Stomach (tissue), 9 donors: ENCODE measurements around the gene SCGB3A2. TPM values are rescaled to one million over a fixed set of nuclear protein-coding genes. Genes with fewer than 3 reads are reported as not detected.

Source experiments
- DNase-seq, 2 donors: peaks; one replicate each; pipeline versions ENCODE4 v3.0.0 to v3.0.0-alpha.2; 2013 to 2019
- H3K27ac ChIP-seq, 5 donors: fragments of 200-600 bp in 4 of 5; sonication (generic) in 4 of 5; one replicate each; pipeline ENCODE4 v1.5.1; 2013 to 2019; ENCODE audit warnings: mild to moderate bottlenecking in 1 of 5, moderate library complexity in 1 of 5
- H3K27me3 ChIP-seq, 3 donors: fragments of 200-600 bp; sonication (generic); one replicate each; pipeline ENCODE4 v1.5.1; 2017 to 2019; ENCODE audit warnings: mixed run types in 1 of 3
- H3K36me3 ChIP-seq, 4 donors: fragments of 200-600 bp; sonication (generic); 1 replicate in 3 of 4; 2 replicates in 1 of 4; pipeline ENCODE4 v1.5.1; 2016 to 2019
- H3K4me1 ChIP-seq, 4 donors: fragments of 200-600 bp; sonication (generic); one replicate each; pipeline ENCODE4 v1.5.1; 2016 to 2019
- H3K4me3 ChIP-seq, 4 donors: fragments of 200-600 bp; sonication (generic) in 3 of 4; one replicate each; pipeline ENCODE4 v1.5.1; 2016 to 2019; ENCODE audit warnings: mild to moderate bottlenecking in 1 of 4
- H3K9me3 ChIP-seq, 4 donors: fragments of 200-600 bp; sonication (generic); one replicate each; pipeline ENCODE4 v1.5.1; 2016 to 2019
- CTCF ChIP-seq, 7 experiments: fragments of 450-650 bp in 4 of 7; fragments of 200-600 bp in 3 of 7; sonication (generic) in 3 of 7; IDR thresholded peaks; one replicate each; pipeline ENCODE4 v1.5.1; 2016 to 2019; ENCODE audit warnings: antibody characterized with exemption in 7 of 7, control low read depth in 2 of 7, mild to moderate bottlenecking in 1 of 7
- EP300 ChIP-seq: sonication (generic); formaldehyde crosslinking; IDR thresholded peaks from one replicate; pipeline ENCODE4 v1.6.1; 2017; ENCODE audit warnings: antibody characterized with exemption
- POLR2A ChIP-seq, 4 donors: fragments of 450-650 bp; IDR thresholded peaks; one replicate each; pipeline ENCODE4 v1.6.1; 2016; ENCODE audit warnings: antibody characterized with exemption in 4 of 4, control low read depth in 2 of 4, mild to moderate bottlenecking in 1 of 4, moderate library complexity in 1 of 4
- POLR2AphosphoS5 ChIP-seq, 3 donors: sonication (generic); formaldehyde crosslinking; IDR thresholded peaks; one replicate each; pipeline ENCODE4 v1.6.1; 2016; ENCODE audit warnings: antibody characterized with exemption in 3 of 3
- WGBS, 5 donors: extraction: QIAGEN DNeasy Blood & Tissue Kit in 3 of 5; methylation state at CpG; one replicate each; pipeline versions ENCODE4 v1.1.5 to v1.1.7; 2013 to 2018; 5-methylcytosine and 5-hydroxymethylcytosine counted together
- intact Hi-C: fragments of 100-400 bp; cut with DNase I; formaldehyde crosslinking; loops from one replicate; pipeline ENCODE4 v1.15.1; 2023; ENCODE audit warnings: low total_unique reads
- polyA plus RNA-seq, 3 donors: library from polyadenylated mRNA; stranded (reverse); fragments of 200-250 nt; gene quantifications; one replicate each; pipeline ENCODE4 v1.2.3, GENCODE V29; 2013
- total RNA-seq, 5 donors: library from RNA; depleted of rRNA; stranded (reverse); fragments of >200 nt; gene quantifications; one replicate each; pipeline versions ENCODE4 v1.1.0 to v1.2.3, GENCODE V29; 2014 to 2016
- donor health status: healthy with polysubstance abuse.
- donor health status: Bipolar disorder and iron deficiency.
- donor health status: healthy.

Gene SCGB3A2
- total and polyA plus RNA-seq, 8 donors: 6.4 TPM; not detected in 7

GRCh38 chr5:147876141-147876540 lies 2.4 kb upstream of the SCGB3A2 start:
- TF ChIP-seq POLR2AphosphoS5 (IDR thresholded peaks at IDR 0.05) (no peak), EP300 (no peak), CTCF (IDR thresholded peaks at IDR 0.05) (no peak), POLR2A (IDR thresholded peaks at IDR 0.05) (no peak)
- Histone ChIP-seq H3K9me3 (no peaks in the 10 kb centered on the region), H3K36me3 (no peaks in the 10 kb centered on the region), H3K4me1 (no peaks in the 10 kb centered on the region), H3K4me3 (no peak overlapping the region), H3K27ac (no peak overlapping the region), H3K27me3 (no peaks in the 10 kb centered on the region)
- no peak for DNase-seq
- intact Hi-C loops: no loop called here

GRCh38 chr5:147876626-147877025 lies 1.9 kb upstream of the SCGB3A2 start:
- WGBS, 5 donors: 25 to 58% (median 33%) methylated on average over 2 of the region's 2 CpGs
- no peak for DNase-seq
- H3K27me3 ChIP-seq: no peaks in the 10 kb centered on the region
- no peaks in the 10 kb centered on the region for H3K9me3 ChIP-seq
- no peak for TF ChIP-seq CTCF (IDR thresholded peaks at IDR 0.05)
- no peak for TF ChIP-seq POLR2A (IDR thresholded peaks at IDR 0.05)
- TF ChIP-seq POLR2AphosphoS5 (IDR thresholded peaks at IDR 0.05): no peak
- TF ChIP-seq EP300: no peak
- H3K4me1 ChIP-seq: no peaks in the 10 kb centered on the region
- H3K4me3 ChIP-seq: no peak overlapping the region
- intact Hi-C loops: no loop called here
- no peak overlapping the region for H3K27ac ChIP-seq
- H3K36me3 ChIP-seq: no peaks in the 10 kb centered on the region

GRCh38 chr5:147879784-147880183 lies 1.3 kb downstream of the SCGB3A2 start:
- H3K27me3 ChIP-seq: no peaks in the 10 kb centered on the region
- 93 to 98% (median 94%) methylated on average over 3 of the region's 3 CpGs for WGBS, 5 donors
- no peak for DNase-seq
- H3K27ac ChIP-seq: no peak overlapping the region
- H3K4me1 ChIP-seq: peaks cover 0 to 7% (median 0%) of the 10 kb centered on the region in 4 donors
- H3K36me3 ChIP-seq: no peaks in the 10 kb centered on the region
- no peaks in the 10 kb centered on the region for H3K9me3 ChIP-seq
- H3K4me3 ChIP-seq: no peak overlapping the region
- intact Hi-C loops: loop anchor here (10.0 kb wide), 1 partner anchor 55 kb away; no protein-coding TSS in a partner anchor
- TF ChIP-seq POLR2AphosphoS5 (IDR thresholded peaks at IDR 0.05) (no peak), EP300 (no peak), POLR2A (IDR thresholded peaks at IDR 0.05) (no peak)

GRCh38 chr5:147880487-147880886 lies 2.0 kb downstream of the SCGB3A2 start:
- Histone ChIP-seq H3K27ac (no peak overlapping the region), H3K9me3 (no peaks in the 10 kb centered on the region), H3K27me3 (no peaks in the 10 kb centered on the region), H3K4me1 (peaks cover 0 to 7% (median 0%) of the 10 kb centered on the region in 4 donors), H3K4me3 (no peak overlapping the region), H3K36me3 (no peaks in the 10 kb centered on the region)
- WGBS, 5 donors: 93 to 99% (median 97%) methylated on average over 2 of the region's 2 CpGs
- intact Hi-C loops: loop anchor here (10.0 kb wide), 1 partner anchor 54 kb away; no protein-coding TSS in a partner anchor
- DNase-seq: no peak
- TF ChIP-seq POLR2AphosphoS5 (IDR thresholded peaks at IDR 0.05) (no peak), CTCF (IDR thresholded peaks at IDR 0.05) (no peak), EP300 (no peak), POLR2A (IDR thresholded peaks at IDR 0.05) (no peak)

GRCh38 chr5:147882586-147883313 lies 4.2 kb downstream of the SCGB3A2 start:
- intact Hi-C loops: loop anchor here (10.0 kb wide), 1 partner anchor 52 kb away; no protein-coding TSS in a partner anchor
- H3K36me3 ChIP-seq: no peaks in the 10 kb centered on the region

More at GRCh38 chr5:147882586-147883313, 4.2 kb downstream of the SCGB3A2 start:
- Histone ChIP-seq H3K27ac (peak overlapping the region in 1 of 5 donors; percentile 30), H3K4me1 (peaks cover 0 to 7% (median 0%) of the 10 kb centered on the region in 4 donors), H3K9me3 (no peaks in the 10 kb centered on the region), H3K27me3 (no peaks in the 10 kb centered on the region), H3K4me3 (no peak overlapping the region)
- WGBS, 5 donors: 26 to 46% (median 43%) methylated on average over 6 of the region's 6 CpGs
- TF ChIP-seq EP300: no peak
- no peak for TF ChIP-seq CTCF (IDR thresholded peaks at IDR 0.05)
- no peak for TF ChIP-seq POLR2A (IDR thresholded peaks at IDR 0.05)
- no peak for TF ChIP-seq POLR2AphosphoS5 (IDR thresholded peaks at IDR 0.05)
- no peak for DNase-seq
